Measurements from ENCODE around the gene KRTAP19-7.

The KRTAP19-7 gene

GRCh38 chr21:30563630-30564029 lies 2.5 kb upstream of the KRTAP19-7 start:
- Histone ChIP-seq H3K4me1 (ENCODE audit: control insufficient read depth in 1 of 2, insufficient read depth in 2 of 2, low read length in 2 of 2) (no peaks in the 10 kb centered on the region), H3K9me3 (ENCODE audit: control insufficient read depth in 1 of 2, low read length in 2 of 2) (no peaks in the 10 kb centered on the region), H3K36me3 (ENCODE audit: control insufficient read depth in 1 of 2, insufficient read depth in 2 of 2, low read length in 2 of 2) (no peaks in the 10 kb centered on the region), H3K27me3 (ENCODE audit: low read depth, low read length) (no peaks in the 10 kb centered on the region), H3K4me3 (ENCODE audit: low read depth in 1 of 2, low read length in 2 of 2) (no peak overlapping the region), H3K27ac (ENCODE audit: low read length) (no peak overlapping the region)

- H3K27me3 ChIP-seq (ENCODE audit: low read depth, low read length) = no peaks in the 10 kb centered on the region
- H3K36me3 ChIP-seq (ENCODE audit: control insufficient read depth in 1 of 2, insufficient read depth in 2 of 2, low read length in 2 of 2) = no peaks in the 10 kb centered on the region
- no peaks in the 10 kb centered on the region for H3K9me3 ChIP-seq (ENCODE audit: control insufficient read depth in 1 of 2, low read length in 2 of 2)
- H3K4me3 ChIP-seq (ENCODE audit: low read depth in 1 of 2, low read length in 2 of 2) = no peak overlapping the region
- H3K27ac ChIP-seq (ENCODE audit: low read length) = no peak overlapping the region
- H3K4me1 ChIP-seq (ENCODE audit: control insufficient read depth in 1 of 2, insufficient read depth in 2 of 2, low read length in 2 of 2) = no peaks in the 10 kb centered on the region
Measured at GRCh38 chr21:30563072-30563471, 2.0 kb upstream of the KRTAP19-7 start.

- Histone ChIP-seq H3K9me3 (ENCODE audit: control insufficient read depth in 1 of 2, low read length in 2 of 2) (no peaks in the 10 kb centered on the region), H3K4me3 (ENCODE audit: low read depth in 1 of 2, low read length in 2 of 2) (no peak overlapping the region), H3K27ac (ENCODE audit: low read length) (no peak overlapping the region), H3K27me3 (ENCODE audit: low read depth, low read length) (no peaks in the 10 kb centered on the region), H3K4me1 (ENCODE audit: control insufficient read depth in 1 of 2, insufficient read depth in 2 of 2, low read length in 2 of 2) (no peaks in the 10 kb centered on the region), H3K36me3 (ENCODE audit: control insufficient read depth in 1 of 2, insufficient read depth in 2 of 2, low read length in 2 of 2) (no peaks in the 10 kb centered on the region)
Measured at GRCh38 chr21:30561957-30562356, 843 bp upstream of the KRTAP19-7 start.

- Histone ChIP-seq H3K27me3 (ENCODE audit: low read depth, low read length) (no peaks in the 10 kb centered on the region), H3K27ac (ENCODE audit: low read length) (no peak overlapping the region), H3K4me1 (ENCODE audit: control insufficient read depth in 1 of 2, insufficient read depth in 2 of 2, low read length in 2 of 2) (no peaks in the 10 kb centered on the region), H3K4me3 (ENCODE audit: low read depth in 1 of 2, low read length in 2 of 2) (no peak overlapping the region), H3K9me3 (ENCODE audit: control insufficient read depth in 1 of 2, low read length in 2 of 2) (peaks cover 0 to 4% of the 10 kb centered on the region in 2 donors), H3K36me3 (ENCODE audit: control insufficient read depth in 1 of 2, insufficient read depth in 2 of 2, low read length in 2 of 2) (no peaks in the 10 kb centered on the region)
Measured at GRCh38 chr21:30555095-30555494, 6.0 kb downstream of the KRTAP19-7 start.

- H3K36me3 ChIP-seq (ENCODE audit: control insufficient read depth in 1 of 2, insufficient read depth in 2 of 2, low read length in 2 of 2) = no peaks in the 10 kb centered on the region
- no peak overlapping the region for H3K4me3 ChIP-seq (ENCODE audit: low read depth in 1 of 2, low read length in 2 of 2)
- no peak overlapping the region for H3K27ac ChIP-seq (ENCODE audit: low read length)
- no peaks in the 10 kb centered on the region for H3K4me1 ChIP-seq (ENCODE audit: control insufficient read depth in 1 of 2, insufficient read depth in 2 of 2, low read length in 2 of 2)
- H3K27me3 ChIP-seq (ENCODE audit: low read depth, low read length) = no peaks in the 10 kb centered on the region
- H3K9me3 ChIP-seq (ENCODE audit: control insufficient read depth in 1 of 2, low read length in 2 of 2) = peaks cover 0 to 6% of the 10 kb centered on the region in 2 donors
Measured at GRCh38 chr21:30552782-30553181, 8.3 kb downstream of the KRTAP19-7 start.

- Histone ChIP-seq H3K27ac (ENCODE audit: low read length) (no peak within 1 kb of the TSS), H3K27me3 (ENCODE audit: low read depth, low read length) (no peaks in the 10 kb centered on the region), H3K36me3 (ENCODE audit: control insufficient read depth in 1 of 2, insufficient read depth in 2 of 2, low read length in 2 of 2) (no peaks in the 10 kb centered on the region), H3K4me1 (ENCODE audit: control insufficient read depth in 1 of 2, insufficient read depth in 2 of 2, low read length in 2 of 2) (no peaks in the 10 kb centered on the region), H3K9me3 (ENCODE audit: control insufficient read depth in 1 of 2, low read length in 2 of 2) (no peaks in the 10 kb centered on the region), H3K4me3 (ENCODE audit: low read depth in 1 of 2, low read length in 2 of 2) (no peak within 1 kb of the TSS)
Measured at GRCh38 chr21:30541764-30542163, 19.4 kb downstream of the KRTAP19-7 start, which contains the start of gene KRTAP19-6. KRTAP19-6 (minus strand) TSS chr21:30541864; CDS start chr21:30541833, 31 bp downstream.

- no peaks in the 10 kb centered on the region for H3K9me3 ChIP-seq (ENCODE audit: control insufficient read depth in 1 of 2, low read length in 2 of 2)
- no peaks in the 10 kb centered on the region for H3K27me3 ChIP-seq (ENCODE audit: low read depth, low read length)
- no peaks in the 10 kb centered on the region for H3K4me1 ChIP-seq (ENCODE audit: control insufficient read depth in 1 of 2, insufficient read depth in 2 of 2, low read length in 2 of 2)
- no peak overlapping the region for H3K27ac ChIP-seq (ENCODE audit: low read length)
- H3K4me3 ChIP-seq (ENCODE audit: low read depth in 1 of 2, low read length in 2 of 2) = no peak overlapping the region
- no peaks in the 10 kb centered on the region for H3K36me3 ChIP-seq (ENCODE audit: control insufficient read depth in 1 of 2, insufficient read depth in 2 of 2, low read length in 2 of 2)
Measured at GRCh38 chr21:30518876-30519275, 42.2 kb downstream of the KRTAP19-7 start.

- Histone ChIP-seq H3K4me3 (ENCODE audit: low read depth in 1 of 2, low read length in 2 of 2) (no peak overlapping the region), H3K9me3 (ENCODE audit: control insufficient read depth in 1 of 2, low read length in 2 of 2) (no peaks in the 10 kb centered on the region), H3K4me1 (ENCODE audit: control insufficient read depth in 1 of 2, insufficient read depth in 2 of 2, low read length in 2 of 2) (no peaks in the 10 kb centered on the region), H3K36me3 (ENCODE audit: control insufficient read depth in 1 of 2, insufficient read depth in 2 of 2, low read length in 2 of 2) (no peaks in the 10 kb centered on the region), H3K27me3 (ENCODE audit: low read depth, low read length) (no peaks in the 10 kb centered on the region), H3K27ac (ENCODE audit: low read length) (no peak overlapping the region)
Measured at GRCh38 chr21:30515681-30516080, 45.4 kb downstream of the KRTAP19-7 start.

Data from muscle layer of duodenum (tissue), 2 donors.